Activated gamma-delta T cell (primary cell): ENCODE data around the gene NIPBL.
"Not testable (repeated sequence)": the region's sequence is repeated elsewhere in the genome, so short reads cannot be mapped to it uniquely, and the experiment has no call there.

ENCODE experiments used
- DNase-seq: peaks from one replicate; lab custom pipeline; 2025; lab: John Stamatoyannopoulos, UW

The NIPBL gene

GRCh38 chr5:37037840-37038239 lies 161.3 kb downstream of the NIPBL start:
- no peak for DNase-seq

- no peak for DNase-seq
These were observed 163.3 kb downstream of the NIPBL start for GRCh38 chr5:37039824-37040223.

GRCh38 chr5:37043693-37044092 lies 167.1 kb downstream of the NIPBL start:
- no peak for DNase-seq

- no peak for DNase-seq
These were observed 167.6 kb downstream of the NIPBL start for GRCh38 chr5:37044120-37044519.

GRCh38 chr5:37045703-37046102 lies 169.1 kb downstream of the NIPBL start:
- DNase-seq = no peak

- no peak for DNase-seq
These were observed 171.4 kb downstream of the NIPBL start for GRCh38 chr5:37047947-37048346.

- no peak for DNase-seq
These were observed 177.8 kb downstream of the NIPBL start for GRCh38 chr5:37054391-37054790.

- no peak for DNase-seq
These were observed 178.9 kb downstream of the NIPBL start for GRCh38 chr5:37055383-37055990.

- DNase-seq = no peak
These were observed 180.2 kb downstream of the NIPBL start for GRCh38 chr5:37056762-37057161.

- DNase-seq = no peak
These were observed 183.5 kb downstream of the NIPBL start for GRCh38 chr5:37060030-37060429.

- no peak for DNase-seq
These were observed 187.2 kb downstream of the NIPBL start for GRCh38 chr5:37063739-37064138.

GRCh38 chr5:37064442-37064841 lies 187.9 kb downstream of the NIPBL start:
- no peak for DNase-seq

- no peak for DNase-seq
These were observed 194.9 kb downstream of the NIPBL start for GRCh38 chr5:37071487-37071886.

- DNase-seq = no peak
These were observed 195.5 kb downstream of the NIPBL start for GRCh38 chr5:37071901-37072581.

GRCh38 chr5:37075399-37075950 lies 198.9 kb downstream of the NIPBL start:
- no peak for DNase-seq

GRCh38 chr5:37077146-37077545 lies 200.6 kb downstream of the NIPBL start:
- DNase-seq = no peak

- DNase-seq = no peak
These were observed 204.1 kb downstream of the NIPBL start for GRCh38 chr5:37080697-37081096.

- not testable (repeated sequence) for DNase-seq
These were observed 206.4 kb downstream of the NIPBL start for GRCh38 chr5:37082977-37083376.

- DNase-seq = not testable (repeated sequence)
These were observed 209.5 kb downstream of the NIPBL start for GRCh38 chr5:37086026-37086425.

- DNase-seq = no peak
These were observed 210.1 kb downstream of the NIPBL start for GRCh38 chr5:37086466-37087173.

- no peak for DNase-seq
These were observed 211.4 kb downstream of the NIPBL start for GRCh38 chr5:37088009-37088408.

- DNase-seq = no peak
These were observed 213.7 kb downstream of the NIPBL start for GRCh38 chr5:37090123-37090726.
